HCT116 (cell line): Measurements from ENCODE around the gene AFTPH. TPM values are rescaled to one million over a fixed set of nuclear protein-coding genes. Genes with fewer than 3 reads are reported as not detected.

Source experiments
- ATAC-seq: fragments of 200-7000 bp; cut with Tn5 transposase; 2 replicates; pipeline ENCODE4 v1.9.1; 2020; ENCODE audit warnings: mild to moderate bottlenecking, moderate library complexity
- BruUV-seq: library from RNA; stranded (reverse); fragments of 400-500 nt; replicated peaks from 2 replicates; lab custom pipeline; 2021; lab: Mats Ljungman, UMichigan
- CTCF ChIA-PET: fragments of 300-600 bp; sonication (Branson Sonifier 250); formaldehyde crosslinking; loops from one replicate; lab custom pipeline; 2021; ENCODE audit warnings: antibody characterized with exemption; lab: Charles Lee
- POLR2A ChIA-PET: fragments of 300-600, 350-600 bp; sonication (Branson Sonifier 250); formaldehyde crosslinking; loops from one replicate; lab custom pipeline; 2021; ENCODE audit warnings: antibody characterized with exemption; lab: Charles Lee
- RAD21 ChIA-PET, 2 experiments: fragments of 300-600 bp; sonication (Branson Sonifier 250); formaldehyde crosslinking; loops; one replicate each; lab custom pipeline; 2023; ENCODE audit warnings: low total read pairs in 2 of 2; ENCODE audit not compliant: uncharacterized antibody in 2 of 2, unreplicated experiment in 2 of 2, low non-redundant PET in 1 of 2; lab: Charles Lee
- DNase-seq: peaks from one replicate; pipeline ENCODE4 v3.0.0-alpha.2; 2010; ENCODE audit warnings: low read depth, low spot score
- H2AFZ ChIP-seq: fragments of 200-600 bp; shearing (Covaris generic), sonication (generic); 2 replicates; pipeline ENCODE4 v1.6.1; 2017; ENCODE audit warnings: low read depth, mixed run types, mixed read lengths, antibody characterized with exemption, low read length; ENCODE audit not compliant: poor library complexity, severe bottlenecking
- H3K27ac ChIP-seq: 2 replicates; pipeline ENCODE4 v1.5.1; 2012; ENCODE audit warnings: low read depth, low read length
- H3K27me3 ChIP-seq: fragments of 200-600 bp; sonication (generic); 2 replicates; pipeline ENCODE4 v1.6.1; 2016; ENCODE audit warnings: mixed run types, low read length, mixed read lengths; ENCODE audit not compliant: insufficient read depth
- H3K36me3 ChIP-seq, 2 experiments: fragments of 200-500 bp in 1 of 2; fragments of 200-600 bp in 1 of 2; sonication (Bioruptor generic) in 1 of 2; sonication (generic) in 1 of 2; 2 replicates each; pipeline versions ENCODE4 v1.5.1 to v1.6.1; 2014 to 2016; ENCODE audit warnings: low read length in 2 of 2, inconsistent platforms in 1 of 2, mixed read lengths in 1 of 2, mixed run types in 1 of 2; ENCODE audit not compliant: insufficient read depth in 2 of 2, control insufficient read depth in 1 of 2
- H3K4me1 ChIP-seq, 2 experiments: fragments of 200-600 bp in 1 of 2; sonication (generic) in 1 of 2; 2 replicates each; pipeline versions ENCODE4 v1.5.1 to v1.6.1; 2012 to 2017; ENCODE audit warnings: low read length in 2 of 2, inconsistent platforms in 1 of 2, mild to moderate bottlenecking in 1 of 2, mixed read lengths in 1 of 2, mixed run types in 1 of 2, moderate library complexity in 1 of 2; ENCODE audit not compliant: insufficient read depth in 2 of 2, control insufficient read depth in 1 of 2
- H3K4me2 ChIP-seq: fragments of 200-600 bp; sonication (generic); 2 replicates; pipeline ENCODE4 v1.6.1; 2017; ENCODE audit warnings: mixed run types, low read length, mixed read lengths
- H3K4me3 ChIP-seq, 2 experiments: fragments of 200-600 bp in 1 of 2; sonication (generic) in 1 of 2; replicated peaks in 1 of 2; 2 replicates each; pipeline ENCODE4 v1.5.1; 2011 to 2016; ENCODE audit warnings: low read length in 2 of 2, control low read depth in 1 of 2, low read depth in 1 of 2, mild to moderate bottlenecking in 1 of 2, mixed read lengths in 1 of 2, mixed run types in 1 of 2
- H3K79me2 ChIP-seq: fragments of 200-600 bp; sonication (generic); 2 replicates; pipeline ENCODE4 v1.6.1; 2017; ENCODE audit warnings: mild to moderate bottlenecking, mixed run types, low read length, moderate library complexity, mixed read lengths; ENCODE audit not compliant: insufficient read depth
- H3K9ac ChIP-seq: fragments of 200-600 bp; sonication (generic); 2 replicates; pipeline ENCODE4 v1.6.1; 2016; ENCODE audit warnings: low read length, mixed read lengths
- H3K9me2 ChIP-seq: fragments of 200-600 bp; sonication (generic), shearing (Covaris generic); 2 replicates; pipeline ENCODE4 v1.6.1; 2017; ENCODE audit warnings: mixed run types, mild to moderate bottlenecking, moderate library complexity; ENCODE audit not compliant: insufficient read depth
- H3K9me3 ChIP-seq, 2 experiments: fragments of 200-500 bp in 1 of 2; fragments of 200-600 bp in 1 of 2; sonication (Bioruptor generic) in 1 of 2; sonication (generic) in 1 of 2; 2 replicates each; pipeline ENCODE4 v1.6.1; 2014 to 2017; ENCODE audit warnings: low read length in 2 of 2, mixed read lengths in 2 of 2, inconsistent platforms in 1 of 2, low read depth in 1 of 2, mild to moderate bottlenecking in 1 of 2, mixed run types in 1 of 2, moderate library complexity in 1 of 2; ENCODE audit not compliant: control insufficient read depth in 1 of 2, insufficient read depth in 1 of 2
- H4K20me1 ChIP-seq: fragments of 200-600 bp; sonication (generic), shearing (Covaris generic); 2 replicates; pipeline ENCODE4 v1.6.1; 2017; ENCODE audit warnings: mixed run types, mild to moderate bottlenecking, moderate library complexity; ENCODE audit not compliant: insufficient read depth
- CEBPB ChIP-seq: IDR thresholded peaks from 2 replicates; pipeline ENCODE4 v1.6.1; 2012; ENCODE audit warnings: low read depth
- EGR1 ChIP-seq: IDR thresholded peaks from 2 replicates; pipeline ENCODE4 v1.6.1; 2012; ENCODE audit warnings: low read depth
- ELF1 ChIP-seq: IDR thresholded peaks from 2 replicates; pipeline ENCODE4 v1.6.1; 2012; ENCODE audit warnings: low read depth, borderline replicate concordance
- EZH2 ChIP-seq: fragments of 200-600 bp; sonication (generic); IDR thresholded peaks from 2 replicates; pipeline ENCODE4 v1.6.1; 2017; ENCODE audit warnings: antibody characterized with exemption, mixed run types
- EZH2phosphoT487 ChIP-seq: fragments of 200-600 bp; IDR thresholded peaks from 2 replicates; pipeline ENCODE4 v1.6.1; 2018; ENCODE audit warnings: antibody characterized with exemption, borderline replicate concordance
- FOSL1 ChIP-seq: IDR thresholded peaks from 2 replicates; pipeline ENCODE4 v1.6.1; 2012; ENCODE audit warnings: low read depth
- JUND ChIP-seq: IDR thresholded peaks from 2 replicates; pipeline ENCODE4 v1.6.1; 2012
- POLR2AphosphoS5 ChIP-seq: IDR thresholded peaks from 2 replicates; pipeline ENCODE4 v1.6.1; 2011; ENCODE audit warnings: mild to moderate bottlenecking, low read depth, low read length, moderate library complexity
- RAD21 ChIP-seq: IDR thresholded peaks from 2 replicates; pipeline ENCODE4 v1.6.1; 2012; ENCODE audit warnings: low read depth, mild to moderate bottlenecking
- SIN3A ChIP-seq: IDR thresholded peaks from 2 replicates; pipeline ENCODE4 v1.6.1; 2012; ENCODE audit warnings: low read depth
- SP1 ChIP-seq: IDR thresholded peaks from 2 replicates; pipeline ENCODE4 v1.6.1; 2012; ENCODE audit warnings: low read depth
- SRF ChIP-seq: IDR thresholded peaks from 2 replicates; pipeline ENCODE4 v1.6.1; 2012; ENCODE audit warnings: low read depth
- TCF7L2 ChIP-seq: IDR thresholded peaks from 2 replicates; pipeline ENCODE4 v1.7.0; 2011; ENCODE audit warnings: borderline replicate concordance, inconsistent platforms; ENCODE audit not compliant: insufficient read depth, insufficient read length; ENCODE audit errors: extremely low read depth
- intact Hi-C: fragments of 100-400 bp; cut with micrococcal nuclease; formaldehyde crosslinking; loops from 2 replicates; pipeline ENCODE4 v1.10.0; 2022
- total RNA-seq: library from RNA; stranded (reverse); gene quantifications from one replicate; pipeline ENCODE4 v1.2.1, GENCODE V29; 2021; ENCODE audit not compliant: unreplicated experiment
- TF ChIP-seq, protein P1 (sequence below), 3 experiments: fragments of 200-600 bp in 1 of 3; sonication (generic) in 1 of 3; IDR thresholded peaks in 2 of 3; conservative IDR thresholded peaks in 1 of 3; 2 replicates each; pipeline ENCODE4 v1.5.1; 2012 to 2017; ENCODE audit warnings: low read depth in 2 of 3, low read length in 2 of 3, antibody characterized with exemption in 1 of 3, borderline replicate concordance in 1 of 3, control low read depth in 1 of 3, mild to moderate bottlenecking in 1 of 3, mixed read lengths in 1 of 3, mixed run types in 1 of 3, moderate library complexity in 1 of 3; ENCODE audit not compliant: insufficient read depth in 1 of 3
- TF ChIP-seq, protein P2 (sequence below): IDR thresholded peaks from 2 replicates; pipeline ENCODE4 v1.6.1; 2011; ENCODE audit warnings: mild to moderate bottlenecking, low read length, moderate library complexity; ENCODE audit not compliant: insufficient replicate concordance; ENCODE audit errors: extremely low read depth

AFTPH gene
- total RNA-seq, 1 experiment from 2014 or later: 23.6 TPM

DNA sequence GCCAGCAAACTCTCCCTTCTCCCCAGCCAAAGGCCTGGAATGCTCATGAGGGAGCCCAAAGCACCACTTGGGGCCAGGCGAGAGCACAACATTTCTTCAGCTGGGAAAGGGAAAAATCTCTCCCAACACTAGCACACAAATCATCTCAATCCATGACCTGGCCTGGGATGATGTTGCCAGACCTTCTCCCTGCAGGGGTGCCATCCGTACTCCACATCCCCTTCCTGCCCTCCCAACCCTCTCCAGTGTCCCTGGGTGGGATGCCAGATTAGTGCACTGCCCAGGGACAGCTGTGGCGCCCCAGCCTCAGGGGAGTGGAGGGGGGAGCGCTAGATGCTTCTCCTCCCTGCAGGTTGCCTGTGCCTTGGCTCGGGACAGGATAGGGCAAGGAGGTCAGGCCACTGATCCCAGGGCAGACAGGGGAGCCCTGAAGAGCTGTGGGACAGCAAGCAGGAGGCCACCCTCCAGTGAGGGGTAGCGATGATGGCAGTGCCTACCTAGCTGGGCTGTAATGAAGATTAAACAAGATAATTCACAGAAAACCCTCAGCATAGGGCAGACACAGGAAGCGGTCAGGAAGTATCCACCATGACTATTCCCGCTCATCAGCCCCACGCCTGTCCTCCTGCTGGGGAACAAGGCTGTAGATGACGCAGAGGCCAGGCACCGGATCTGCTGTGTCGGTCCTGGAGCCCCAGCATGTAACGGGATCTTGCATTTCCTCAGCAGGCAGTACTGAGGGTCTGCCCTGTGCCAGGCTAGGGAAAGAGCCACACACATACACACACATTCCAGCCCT lies 98.5 kb downstream of the AFTPH start:
- Histone ChIP-seq H3K27ac (no peak overlapping the region), H3K9me3 (no peaks in the 10 kb centered on the region), H3K36me3 (no peaks in the 10 kb centered on the region), H3K4me1 (no peaks in the 10 kb centered on the region), H3K4me2 (no peak overlapping the region), H4K20me1 (no peaks in the 10 kb centered on the region), H2AFZ (no peak overlapping the region), H3K9me2 (no peaks in the 10 kb centered on the region), H3K4me3 (no peak overlapping the region), H3K9ac (no peak overlapping the region), H3K27me3 (no peaks in the 10 kb centered on the region), H3K79me2 (no peaks in the 10 kb centered on the region)
- TF ChIP-seq POLR2AphosphoS5 (no peak), FOSL1 (no peak), SRF (no peak), RAD21 (no peak), JUND (no peak), SIN3A (no peak), EZH2phosphoT487 (no peak), EZH2 (no peak), TCF7L2 (no peak), ELF1 (no peak), SP1 (no peak), CEBPB (no peak), EGR1 (no peak)
- TF ChIP-seq, protein P1, sequence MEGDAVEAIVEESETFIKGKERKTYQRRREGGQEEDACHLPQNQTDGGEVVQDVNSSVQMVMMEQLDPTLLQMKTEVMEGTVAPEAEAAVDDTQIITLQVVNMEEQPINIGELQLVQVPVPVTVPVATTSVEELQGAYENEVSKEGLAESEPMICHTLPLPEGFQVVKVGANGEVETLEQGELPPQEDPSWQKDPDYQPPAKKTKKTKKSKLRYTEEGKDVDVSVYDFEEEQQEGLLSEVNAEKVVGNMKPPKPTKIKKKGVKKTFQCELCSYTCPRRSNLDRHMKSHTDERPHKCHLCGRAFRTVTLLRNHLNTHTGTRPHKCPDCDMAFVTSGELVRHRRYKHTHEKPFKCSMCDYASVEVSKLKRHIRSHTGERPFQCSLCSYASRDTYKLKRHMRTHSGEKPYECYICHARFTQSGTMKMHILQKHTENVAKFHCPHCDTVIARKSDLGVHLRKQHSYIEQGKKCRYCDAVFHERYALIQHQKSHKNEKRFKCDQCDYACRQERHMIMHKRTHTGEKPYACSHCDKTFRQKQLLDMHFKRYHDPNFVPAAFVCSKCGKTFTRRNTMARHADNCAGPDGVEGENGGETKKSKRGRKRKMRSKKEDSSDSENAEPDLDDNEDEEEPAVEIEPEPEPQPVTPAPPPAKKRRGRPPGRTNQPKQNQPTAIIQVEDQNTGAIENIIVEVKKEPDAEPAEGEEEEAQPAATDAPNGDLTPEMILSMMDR (IDR thresholded peaks at IDR 0.05 in 2 of 3, conservative IDR thresholded peaks at IDR 0.05 in 1 of 3; ENCODE audit: borderline replicate concordance in 1 of 3, insufficient read depth in 1 of 3, low read depth in 2 of 3, low read length in 2 of 3): no peak
- TF ChIP-seq, protein P2, sequence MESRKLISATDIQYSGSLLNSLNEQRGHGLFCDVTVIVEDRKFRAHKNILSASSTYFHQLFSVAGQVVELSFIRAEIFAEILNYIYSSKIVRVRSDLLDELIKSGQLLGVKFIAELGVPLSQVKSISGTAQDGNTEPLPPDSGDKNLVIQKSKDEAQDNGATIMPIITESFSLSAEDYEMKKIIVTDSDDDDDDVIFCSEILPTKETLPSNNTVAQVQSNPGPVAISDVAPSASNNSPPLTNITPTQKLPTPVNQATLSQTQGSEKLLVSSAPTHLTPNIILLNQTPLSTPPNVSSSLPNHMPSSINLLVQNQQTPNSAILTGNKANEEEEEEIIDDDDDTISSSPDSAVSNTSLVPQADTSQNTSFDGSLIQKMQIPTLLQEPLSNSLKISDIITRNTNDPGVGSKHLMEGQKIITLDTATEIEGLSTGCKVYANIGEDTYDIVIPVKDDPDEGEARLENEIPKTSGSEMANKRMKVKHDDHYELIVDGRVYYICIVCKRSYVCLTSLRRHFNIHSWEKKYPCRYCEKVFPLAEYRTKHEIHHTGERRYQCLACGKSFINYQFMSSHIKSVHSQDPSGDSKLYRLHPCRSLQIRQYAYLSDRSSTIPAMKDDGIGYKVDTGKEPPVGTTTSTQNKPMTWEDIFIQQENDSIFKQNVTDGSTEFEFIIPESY: no peak
- no TSS peak for BruUV-seq
- ChIA-PET RAD21 (no interaction called here), CTCF (no interaction called here), POLR2A (no interaction called here)
- ATAC-seq (no peak), DNase-seq (no peak)
- intact Hi-C loops: no loop called here
